NCI-H1417 (cell line): ENCODE data around the gene RACK1.

Experiments
- DNase-seq, 3 experiments: peaks; one replicate each; lab custom pipeline; 2025; lab: John Stamatoyannopoulos, UW

The RACK1 gene

DNA sequence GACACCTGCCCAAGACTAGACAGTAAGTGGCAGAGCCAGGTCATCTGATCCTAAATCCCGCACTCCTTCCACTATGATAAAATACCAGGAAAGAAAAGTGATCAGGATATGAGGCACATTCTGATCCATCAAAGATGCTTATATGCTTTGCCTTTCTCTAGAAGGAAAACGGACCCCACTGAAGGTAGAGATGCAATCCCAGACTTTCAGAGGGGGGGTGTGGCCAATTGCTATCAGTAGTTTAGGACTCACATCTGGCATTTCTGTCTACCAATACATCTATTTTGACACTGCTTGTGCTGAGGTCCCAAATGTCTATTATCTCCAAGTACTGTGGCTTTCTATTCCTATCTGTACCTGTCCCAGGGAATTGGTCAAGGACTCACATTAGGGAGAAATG lies 15.6 kb upstream of the RACK1 start:
- DNase-seq = no peak

DNA sequence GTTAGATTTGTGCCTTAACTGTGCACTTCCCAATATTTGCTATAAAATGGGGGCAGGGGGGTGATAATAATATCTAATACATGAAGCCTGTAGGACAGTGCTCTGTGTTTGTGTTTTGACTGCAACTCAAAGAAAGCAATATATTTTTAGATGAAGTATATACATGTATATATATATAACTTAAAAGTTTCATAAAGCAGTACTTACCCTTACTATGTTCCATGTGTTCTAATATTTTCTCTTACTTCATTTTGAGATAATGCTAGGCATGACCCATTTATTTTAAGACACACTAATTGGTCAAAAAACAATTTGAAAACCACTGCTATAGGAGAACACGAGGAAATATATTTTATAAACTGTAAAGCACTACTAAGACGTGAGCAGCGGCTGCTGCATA lies 14.9 kb upstream of the RACK1 start:
- DNase-seq = no peak

DNA sequence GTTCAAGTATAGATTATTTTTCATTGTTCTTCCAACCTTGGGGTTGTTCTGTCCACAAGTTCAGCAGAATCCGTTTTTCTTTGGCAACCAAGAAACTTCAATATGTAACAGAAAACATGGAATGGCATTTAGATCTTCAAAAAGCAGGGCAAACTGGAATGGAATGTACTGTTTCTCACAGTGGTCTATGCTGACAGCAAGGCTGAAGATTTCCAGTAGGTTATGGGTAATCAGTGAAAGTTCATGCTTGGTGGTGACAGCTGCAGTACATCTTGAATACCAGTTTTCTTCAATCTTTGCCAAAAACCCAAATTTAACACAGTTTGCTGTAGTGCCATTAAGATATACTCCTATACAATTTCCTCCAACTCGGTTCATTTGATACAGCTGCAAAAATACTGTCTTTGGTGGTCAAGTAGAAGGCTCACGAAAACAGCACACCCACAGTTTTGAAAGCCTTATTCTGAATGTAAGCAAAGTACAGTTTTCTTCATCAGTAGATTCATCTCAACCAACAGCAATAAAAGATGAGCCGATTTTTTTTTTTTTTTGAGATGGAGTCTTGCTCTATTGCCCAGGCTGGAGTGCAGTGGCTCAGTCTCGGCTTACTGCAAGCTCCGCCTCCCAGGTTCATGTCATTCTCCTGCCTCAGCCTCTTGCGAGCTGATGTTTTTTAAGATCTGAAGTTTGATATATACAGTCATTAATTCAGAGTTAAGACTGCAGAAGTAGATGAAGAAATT lies 12.3 kb upstream of the RACK1 start:
- DNase-seq = no peak

DNA sequence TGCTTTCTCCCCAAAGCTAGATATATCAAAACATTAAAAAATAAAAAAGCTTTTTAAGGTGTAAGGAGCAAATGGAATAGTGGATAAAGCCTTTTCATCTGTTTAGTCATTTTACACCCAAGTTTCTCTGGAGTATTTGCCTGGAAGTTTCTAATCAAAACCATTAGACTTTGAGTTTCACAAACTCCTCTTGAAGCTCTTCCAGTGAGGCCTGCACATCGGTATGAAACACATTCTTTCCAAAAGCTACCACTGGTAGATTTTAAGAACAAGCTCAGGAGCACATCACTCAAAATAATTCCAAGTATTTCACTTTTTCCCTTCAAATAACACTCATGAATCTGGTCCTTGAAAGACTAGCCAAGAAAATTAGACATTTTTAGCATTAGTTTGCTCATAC lies 11.6 kb upstream of the RACK1 start:
- no peak for DNase-seq

DNA sequence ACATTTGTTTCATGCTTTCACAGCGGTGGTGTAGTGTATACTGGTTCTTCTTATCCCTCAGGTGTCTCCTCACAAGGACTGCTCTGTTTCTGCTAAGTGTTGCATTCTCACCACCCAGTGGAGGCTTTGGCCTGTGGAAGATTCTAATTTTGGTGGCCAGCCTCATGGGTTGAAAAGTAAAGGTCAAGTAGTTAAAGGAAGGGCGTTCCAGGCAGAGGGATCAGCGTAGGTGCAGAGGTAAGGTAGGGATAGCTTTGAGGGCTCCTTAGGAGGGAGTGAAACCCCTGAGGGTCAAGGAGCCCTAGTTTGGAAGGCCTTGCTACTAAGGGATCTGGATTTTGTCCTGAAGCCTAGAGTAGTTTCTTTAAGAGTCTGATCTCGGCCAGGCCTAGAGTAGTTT lies 4.6 kb upstream of the RACK1 start:
- DNase-seq = no peak

DNA sequence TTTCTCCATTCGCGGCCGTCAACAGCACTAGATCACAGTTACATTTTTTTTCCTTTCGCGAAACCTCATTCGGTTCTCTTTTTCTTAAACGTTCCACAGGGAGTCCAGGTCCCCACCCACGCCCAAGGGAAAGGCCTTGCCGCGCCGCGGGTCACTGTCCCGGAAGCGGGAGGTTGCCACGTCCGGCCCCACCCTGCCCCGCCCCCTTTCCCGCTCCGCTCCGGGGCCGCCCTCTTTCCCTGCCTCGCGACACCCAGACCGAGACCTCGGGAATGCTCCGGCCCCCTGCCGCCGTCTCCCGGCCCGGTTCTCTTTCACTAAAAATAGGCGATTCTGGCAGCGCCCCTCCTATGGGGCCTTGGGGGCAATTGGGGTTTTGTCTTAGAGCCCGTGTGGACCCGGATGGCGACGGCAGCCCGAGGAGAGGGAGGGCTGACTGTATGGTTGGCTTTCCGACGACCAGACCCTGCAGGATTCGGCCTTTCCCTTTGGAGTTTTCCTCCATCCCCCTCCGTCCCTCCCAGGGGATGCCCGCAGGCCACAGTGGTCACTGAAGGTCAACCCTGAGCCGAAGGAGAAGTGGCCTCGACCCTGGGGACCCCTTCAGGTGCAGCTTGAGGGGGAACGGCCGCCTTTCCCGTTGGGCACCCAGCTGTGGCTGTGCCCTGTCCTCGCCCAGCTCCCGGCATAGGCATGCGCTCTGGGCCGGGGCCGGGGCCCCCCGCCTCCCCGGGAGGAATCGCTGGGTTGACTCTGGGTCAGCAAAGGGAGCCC lies 2.8 kb upstream of the RACK1 start:
- no peak for DNase-seq

DNA sequence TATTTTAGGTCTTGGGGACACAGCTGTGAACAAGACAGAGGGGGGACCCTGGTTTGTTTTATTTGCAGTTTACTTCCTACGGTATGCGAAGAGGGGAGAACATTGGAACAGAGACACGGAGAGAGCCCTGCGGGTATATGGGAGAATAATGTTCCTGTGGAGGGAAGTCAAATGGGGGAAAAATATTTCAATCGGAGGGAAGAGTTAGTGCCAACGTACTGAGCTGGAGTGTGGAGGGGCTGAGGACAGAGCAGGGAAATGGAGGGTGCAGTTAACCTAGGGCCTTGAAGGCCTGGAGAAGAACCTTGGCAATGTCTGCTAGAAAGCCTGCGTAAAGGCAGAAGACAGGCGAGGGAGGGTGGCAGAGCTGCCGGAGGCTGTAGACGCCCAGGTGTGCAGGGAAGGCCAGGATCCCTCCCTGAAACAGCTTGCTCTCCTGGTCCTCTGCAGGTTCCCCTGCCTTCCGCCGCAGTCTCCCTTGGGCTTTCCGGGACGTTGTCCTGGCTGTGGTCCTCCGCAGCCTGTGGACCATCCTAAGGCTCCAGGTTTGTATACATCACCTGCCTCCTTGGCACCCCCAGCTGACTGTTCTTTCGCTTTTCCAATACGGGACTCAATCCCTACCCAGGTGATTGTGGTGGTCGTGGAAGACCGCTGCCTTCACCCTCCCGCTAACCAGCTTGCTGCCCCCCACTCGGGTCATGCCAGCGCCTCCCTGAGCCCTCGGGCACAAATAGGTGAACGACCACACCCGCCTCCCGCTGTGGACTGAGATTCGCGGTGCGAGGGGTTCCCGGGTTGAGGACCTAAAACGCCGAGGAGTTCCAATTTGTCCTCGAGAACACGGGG lies 1.9 kb upstream of the RACK1 start:
- no peak for DNase-seq

DNA sequence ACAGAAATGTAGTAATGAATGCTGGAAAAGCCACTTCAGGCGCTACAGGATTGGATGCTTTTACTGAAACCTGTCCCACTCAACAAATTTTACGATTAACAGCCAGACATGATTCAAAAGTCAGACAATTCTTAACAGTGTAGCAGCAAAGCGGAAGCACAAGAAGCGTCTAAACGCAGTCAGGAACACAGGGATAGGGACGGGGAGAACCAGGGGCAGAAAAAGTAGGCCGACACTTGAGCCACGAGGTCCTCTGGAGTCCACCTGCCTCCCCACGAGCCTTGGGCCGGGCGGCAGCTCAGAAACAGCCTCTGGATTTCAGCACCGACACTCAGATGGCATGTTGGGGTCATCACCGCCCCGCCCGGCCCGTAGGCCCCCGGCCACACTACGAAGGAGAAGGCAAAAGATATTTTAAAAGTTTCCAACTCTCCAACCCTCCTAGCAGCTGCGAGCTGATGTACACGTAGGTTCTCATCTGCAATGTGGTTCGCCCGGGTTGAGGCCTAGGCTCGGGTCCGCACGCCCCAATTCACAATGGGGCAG lies 615 bp downstream of the RACK1 start:
- no peak for DNase-seq

DNA sequence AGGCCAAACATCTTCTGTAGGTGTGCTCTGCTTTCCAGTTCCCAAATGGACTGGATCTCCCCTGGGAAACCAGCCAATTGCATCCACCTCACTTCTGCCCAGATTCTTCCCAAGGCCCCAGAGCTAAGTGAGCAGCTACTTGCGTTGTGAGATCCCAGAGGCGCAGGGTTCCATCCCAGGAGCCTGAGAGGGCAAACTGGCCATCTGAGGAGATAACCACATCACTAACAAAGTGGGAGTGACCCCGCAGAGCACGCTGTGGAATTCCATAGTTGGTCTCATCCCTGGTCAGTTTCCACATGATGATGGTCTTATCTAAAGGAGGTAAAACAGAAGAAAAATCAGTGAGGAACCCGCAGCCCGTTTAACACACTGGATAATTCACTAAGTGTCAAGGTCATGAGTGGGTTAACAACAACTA lies 1.7 kb downstream of the RACK1 start:
- DNase-seq = no peak

DNA sequence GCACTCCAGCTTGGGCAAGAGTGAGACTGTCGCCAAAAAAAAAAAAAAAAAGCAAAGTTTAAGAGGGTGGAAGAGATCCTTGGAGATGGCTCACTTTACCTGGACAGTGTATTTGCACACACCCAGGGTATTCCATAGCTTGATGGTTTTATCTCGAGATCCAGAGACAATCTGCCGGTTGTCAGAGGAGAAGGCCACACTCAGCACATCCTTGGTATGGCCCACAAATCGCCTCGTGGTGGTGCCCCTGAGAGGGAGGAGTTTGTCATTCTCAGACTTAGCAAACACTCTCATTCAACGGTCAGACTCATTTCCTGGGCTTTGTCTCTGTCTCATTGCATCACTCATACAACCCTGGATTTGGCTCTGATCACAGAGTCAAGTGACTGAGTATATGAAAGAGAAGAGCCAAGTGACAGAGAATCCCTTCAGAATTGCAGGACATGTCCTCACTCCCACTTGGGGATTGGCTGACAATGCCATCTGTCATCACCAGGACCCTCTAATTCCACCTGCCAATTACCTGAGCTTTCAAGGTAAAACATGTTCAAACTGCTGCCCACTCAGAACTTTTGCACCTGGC lies 2.2 kb downstream of the RACK1 start:
- no peak for DNase-seq

DNA sequence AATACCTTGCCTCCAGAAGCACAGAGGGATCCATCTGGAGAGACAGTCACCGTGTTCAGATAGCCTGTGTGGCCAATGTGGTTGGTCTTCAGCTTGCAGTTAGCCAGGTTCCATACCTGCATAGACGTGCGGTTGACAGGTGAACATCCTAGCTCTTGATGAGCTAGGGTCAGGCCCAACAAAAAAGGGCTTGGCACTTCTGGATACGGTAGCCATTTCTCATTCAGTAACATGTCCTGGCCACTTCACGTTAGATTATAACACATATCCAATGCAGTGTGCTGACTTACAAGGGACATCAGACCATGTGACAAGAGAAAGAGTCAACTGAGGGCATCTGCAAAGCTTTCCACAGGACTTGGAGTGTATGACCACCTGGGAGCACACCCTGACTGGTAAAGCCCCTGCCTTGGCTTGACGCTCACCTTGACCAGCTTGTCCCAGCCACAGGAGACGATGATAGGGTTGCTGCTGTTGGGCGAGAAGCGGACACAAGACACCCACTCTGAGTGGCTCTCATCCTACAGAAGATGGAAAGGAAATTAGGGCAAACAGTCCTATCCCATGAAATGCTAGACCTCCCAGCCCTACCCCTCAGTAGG lies 4.5 kb downstream of the RACK1 start:
- no peak for DNase-seq

DNA sequence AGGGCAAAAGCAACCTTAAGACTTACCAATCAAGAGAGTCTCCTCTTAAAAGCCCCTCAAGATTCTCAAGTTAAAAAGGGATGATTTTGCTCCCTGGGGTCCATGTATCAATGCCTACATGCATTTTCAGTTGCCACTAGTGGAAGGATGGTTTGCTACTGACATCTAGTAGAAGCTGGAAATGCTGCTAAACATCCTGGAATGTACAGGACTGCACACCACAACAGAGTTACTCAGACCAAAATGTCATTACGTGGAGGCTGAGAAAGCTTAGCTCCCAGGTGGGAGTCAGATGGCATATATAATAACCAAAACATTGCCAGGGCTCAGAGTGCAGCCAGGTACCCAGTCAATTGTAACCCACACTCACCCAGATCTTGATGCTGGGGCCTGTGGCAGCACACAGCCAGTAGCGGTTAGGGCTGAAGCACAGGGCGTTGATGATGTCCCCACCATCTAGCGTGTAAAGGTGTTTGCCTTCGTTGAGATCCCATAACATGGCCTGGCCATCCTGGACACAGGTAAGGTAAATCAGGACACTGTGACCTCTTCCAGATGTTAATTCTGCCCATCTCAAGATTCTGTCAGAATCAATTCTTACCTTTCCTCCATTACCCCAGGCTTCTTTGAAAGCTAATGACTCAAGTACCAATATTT lies 5.8 kb downstream of the RACK1 start:
- no peak for DNase-seq

DNA sequence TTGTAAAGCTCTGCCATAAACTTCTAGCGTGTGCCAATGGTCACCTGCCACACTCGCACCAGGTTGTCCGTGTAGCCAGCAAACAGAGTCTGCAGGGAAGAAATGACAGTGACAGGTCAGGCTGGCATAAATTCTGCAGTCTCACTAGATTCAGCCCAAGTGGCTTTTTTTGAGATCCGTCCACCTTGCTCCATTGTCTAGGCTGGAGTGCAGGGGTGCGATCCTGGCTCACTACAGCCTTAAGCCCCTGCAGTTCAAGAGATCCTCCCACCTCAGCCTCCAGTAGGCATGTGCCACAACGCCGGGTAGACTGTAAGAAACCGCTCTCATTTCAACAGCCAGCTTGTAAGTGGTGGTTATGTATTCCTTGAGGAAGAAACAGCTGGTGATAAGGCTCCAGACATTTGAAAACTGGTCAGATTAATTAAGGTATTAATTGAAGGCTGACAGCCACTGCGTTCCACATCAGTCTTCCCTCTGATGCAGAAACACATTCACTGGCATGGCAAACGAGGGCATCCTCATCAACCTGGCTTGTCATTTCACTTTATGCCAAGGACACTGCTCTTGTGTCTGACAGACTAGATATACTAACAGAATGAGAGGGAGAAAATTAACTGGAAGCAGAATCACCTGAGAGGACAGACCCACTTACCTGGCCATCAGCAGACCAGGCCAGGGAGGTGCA lies 6.6 kb downstream of the RACK1 start:
- no peak for DNase-seq

DNA sequence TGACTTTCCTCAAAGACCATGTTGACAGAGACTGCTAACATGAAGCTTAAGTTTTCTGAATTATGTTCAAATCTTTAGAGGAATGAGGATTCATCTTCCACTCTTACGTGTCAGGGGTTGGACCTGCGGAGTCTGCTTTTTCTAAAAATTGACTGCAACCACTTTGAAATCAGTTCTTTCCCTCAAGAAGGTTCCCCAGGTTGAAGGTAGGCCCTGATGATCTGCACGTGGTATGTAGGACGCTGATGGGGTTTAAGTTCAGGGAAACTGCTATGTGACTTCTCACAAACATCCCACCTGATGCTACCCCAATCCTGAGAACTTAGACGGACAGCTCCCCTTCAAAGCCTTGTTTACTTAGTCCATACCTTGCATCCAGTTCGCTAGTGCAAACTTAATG lies 7.2 kb downstream of the RACK1 start:
- DNase-seq = no peak

DNA sequence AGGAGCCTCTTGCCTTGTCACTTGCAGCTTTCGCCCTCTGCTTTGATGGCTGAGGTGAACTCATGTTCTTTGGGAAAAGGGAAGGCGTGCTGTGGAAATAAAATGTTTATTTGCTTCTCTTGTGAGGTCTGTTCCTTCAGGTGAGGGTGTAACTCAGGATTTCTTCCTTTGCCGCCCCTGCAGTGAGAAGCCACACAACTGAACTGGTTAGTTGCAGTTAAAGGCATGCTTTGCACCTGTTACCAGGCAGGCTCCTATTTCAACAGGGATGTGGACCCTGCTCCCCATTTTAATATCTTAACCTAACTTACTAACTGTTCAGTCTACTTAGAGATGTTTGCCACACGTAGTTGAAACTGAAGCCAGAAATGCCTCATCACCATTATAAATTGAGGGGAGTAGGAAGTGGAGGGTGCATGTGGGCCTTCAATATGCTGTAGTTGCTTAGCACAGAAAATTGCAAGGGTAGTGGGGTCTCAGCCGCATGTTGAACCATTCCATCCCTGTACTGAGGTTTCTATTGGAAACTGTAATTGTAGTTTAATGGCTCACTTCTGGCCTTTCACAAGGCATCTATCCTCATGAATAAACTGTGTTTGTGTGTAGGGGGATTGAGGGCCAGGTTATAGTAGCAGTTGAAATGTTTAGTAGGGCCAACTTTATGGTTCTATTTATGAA lies 7.9 kb downstream of the RACK1 start:
- DNase-seq = no peak

DNA sequence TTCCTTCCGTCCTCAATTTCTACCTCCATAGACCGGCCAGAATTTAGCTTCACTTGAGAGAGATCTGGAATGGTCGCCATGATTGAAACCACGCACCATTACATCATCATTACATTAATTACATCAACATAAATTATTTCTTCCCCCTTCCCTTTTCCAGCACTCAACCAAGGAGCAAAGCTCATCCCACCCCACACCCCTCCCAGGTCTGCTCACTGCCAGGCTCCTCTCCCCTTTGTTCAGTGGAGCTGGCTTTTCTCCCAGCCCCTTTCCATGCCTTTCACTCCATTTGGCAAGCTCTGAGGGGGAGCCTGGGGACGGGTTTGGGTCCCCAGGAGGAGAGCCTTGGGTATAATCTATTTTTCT lies 8.4 kb downstream of the RACK1 start:
- no peak for DNase-seq

DNA sequence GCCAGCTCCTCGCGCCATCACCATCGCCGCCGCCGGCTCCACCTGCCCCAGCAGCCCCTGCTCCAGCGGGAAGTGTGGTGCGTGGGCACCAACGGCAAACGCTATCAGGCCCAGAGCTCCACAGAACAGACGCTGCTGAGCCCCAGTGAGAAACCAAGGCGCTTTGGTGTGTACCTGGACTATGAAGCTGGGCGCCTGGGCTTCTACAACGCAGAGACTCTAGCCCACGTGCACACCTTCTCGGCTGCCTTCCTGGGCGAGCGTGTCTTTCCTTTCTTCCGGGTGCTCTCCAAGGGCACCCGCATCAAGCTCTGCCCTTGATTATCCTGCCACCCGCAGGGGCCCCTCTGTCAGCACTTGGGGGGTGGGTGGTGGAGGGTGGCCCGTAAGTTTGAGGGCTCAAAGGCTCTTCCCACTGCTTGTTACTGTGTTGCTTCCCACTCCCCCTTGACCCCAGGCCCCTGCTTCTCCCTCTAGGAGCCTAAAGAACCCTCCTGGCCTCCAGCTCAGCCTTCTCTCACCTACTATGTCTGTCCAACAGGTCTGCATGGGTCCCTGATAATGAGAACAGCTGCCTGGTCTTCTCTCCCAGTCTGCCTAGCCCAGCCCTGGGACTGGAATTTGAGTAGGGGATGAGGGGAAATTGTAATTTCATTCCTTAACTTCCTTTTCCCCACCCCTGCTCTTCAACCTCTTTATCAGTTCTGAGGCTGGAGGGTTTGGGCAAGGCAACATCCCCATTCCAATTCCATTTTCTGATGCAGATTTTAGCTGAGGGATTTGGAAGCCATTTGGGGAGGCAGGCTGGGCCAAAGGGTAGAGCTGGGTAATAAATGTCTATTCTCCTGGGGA lies 9.0 kb downstream of the RACK1 start:
- DNase-seq = no peak

DNA sequence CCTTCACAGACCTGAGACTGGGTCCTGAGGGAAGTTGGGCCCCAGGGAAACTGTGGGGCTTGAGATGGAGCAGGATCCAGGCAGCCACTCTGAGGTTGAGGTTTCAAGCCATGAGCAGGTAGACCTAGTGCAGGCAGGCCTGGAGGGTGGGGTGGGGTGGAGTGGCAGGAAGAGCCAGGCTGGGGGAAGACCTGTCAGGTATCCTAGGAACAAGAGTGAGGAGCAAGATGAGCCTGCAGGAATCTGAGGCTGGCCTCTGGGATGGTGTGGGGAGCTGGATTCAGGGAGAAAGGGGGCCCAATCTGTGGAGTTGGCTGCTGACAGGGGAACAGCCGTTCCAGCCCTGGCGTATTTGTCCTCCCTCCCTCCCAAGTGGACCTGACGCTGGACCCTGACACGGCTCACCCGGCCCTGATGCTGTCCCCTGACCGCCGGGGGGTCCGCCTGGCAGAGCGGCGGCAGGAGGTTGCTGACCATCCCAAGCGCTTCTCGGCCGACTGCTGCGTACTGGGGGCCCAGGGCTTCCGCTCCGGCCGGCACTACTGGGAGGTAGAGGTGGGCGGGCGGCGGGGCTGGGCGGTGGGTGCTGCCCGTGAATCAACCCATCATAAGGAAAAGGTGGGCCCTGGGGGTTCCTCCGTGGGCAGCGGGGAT lies 9.8 kb downstream of the RACK1 start:
- no peak for DNase-seq
